HepG2 (cell line): ENCODE results near the gene MCAT. TPM values are rescaled to one million over a fixed set of nuclear protein-coding genes. Genes with fewer than 3 reads are reported as not detected.

Experiments used
- CAMTA2 ChIP-seq: sonication (generic); formaldehyde crosslinking; IDR thresholded peaks from 2 replicates; pipeline ENCODE4 v1.4.0; 2020; ENCODE audit warnings: mild to moderate bottlenecking, missing genetic modification reagents, borderline replicate concordance
- DPF2 ChIP-seq: sonication (generic); formaldehyde crosslinking; IDR thresholded peaks from 2 replicates; pipeline ENCODE4 v1.4.0; 2020; ENCODE audit warnings: mild to moderate bottlenecking, low read depth, missing genetic modification reagents, borderline replicate concordance
- KAT7 ChIP-seq: IDR thresholded peaks from 2 replicates; pipeline ENCODE4 v1.6.1; 2018; ENCODE audit warnings: borderline replicate concordance, missing compliant biosample characterization
- MBNL3 ChIP-seq: fragments of 250-450 bp; sonication (Bioruptor Pico); conservative IDR thresholded peaks from 2 replicates; pipeline ENCODE4 v1.8.0; 2022; ENCODE audit warnings: mild to moderate bottlenecking, inconsistent platforms
- MXD4 ChIP-seq: IDR thresholded peaks from 2 replicates; pipeline ENCODE4 v1.6.1; 2016; ENCODE audit warnings: mild to moderate bottlenecking, missing biosample characterization, missing genetic modification reagents
- NAIF1 ChIP-seq: sonication (generic); formaldehyde crosslinking; IDR thresholded peaks from 2 replicates; pipeline ENCODE4 v1.5.0; 2020; ENCODE audit warnings: mild to moderate bottlenecking, missing genetic modification reagents, borderline replicate concordance
- NFE2L2 ChIP-seq: fragments of 150-350 bp; IDR thresholded peaks from 2 replicates; pipeline ENCODE4 v1.6.1; 2014; ENCODE audit warnings: low read length
- NFYC ChIP-seq: IDR thresholded peaks from 2 replicates; pipeline ENCODE4 v1.6.1; 2016; ENCODE audit warnings: missing genetic modification reagents, missing compliant biosample characterization
- NR2F1 ChIP-seq, 2 experiments: fragments of 450-650 bp in 1 of 2; formaldehyde crosslinking in 1 of 2; IDR thresholded peaks; 2 replicates each; pipeline versions ENCODE4 v1.5.0 to v1.6.1; 2016 to 2020; ENCODE audit warnings: mild to moderate bottlenecking in 1 of 2, missing compliant biosample characterization in 1 of 2, missing genetic modification reagents in 1 of 2, moderate library complexity in 1 of 2
- PCBP1 ChIP-seq: fragments of 200-400 bp; formaldehyde crosslinking; IDR thresholded peaks from 2 replicates; pipeline ENCODE4 v1.6.1; 2017; ENCODE audit warnings: mild to moderate bottlenecking, low read depth, low read length, borderline replicate concordance
- PCBP2 ChIP-seq: fragments of 200-400 bp; formaldehyde crosslinking; optimal IDR thresholded peaks from 2 replicates; pipeline ENCODE3; 2018; ENCODE audit warnings: low read length, low read depth; ENCODE audit not compliant: poor library complexity, severe bottlenecking
- SMC3 ChIP-seq: IDR thresholded peaks from 2 replicates; pipeline ENCODE4 v1.6.1; 2011; ENCODE audit warnings: low read length, improper control_type of control experiment
- SP140L ChIP-seq: sonication (generic); formaldehyde crosslinking; IDR thresholded peaks from 2 replicates; pipeline ENCODE4 v1.4.0; 2020; ENCODE audit warnings: missing genetic modification reagents, borderline replicate concordance
- TBL1XR1 ChIP-seq: fragments of 150-350 bp; IDR thresholded peaks from 2 replicates; pipeline ENCODE4 v1.6.1; 2014; ENCODE audit warnings: borderline replicate concordance, low read length; ENCODE audit not compliant: partially characterized antibody
- ZNF367 ChIP-seq: sonication (generic); formaldehyde crosslinking; IDR thresholded peaks from 2 replicates; pipeline ENCODE4 v1.4.0; 2020; ENCODE audit warnings: missing genetic modification reagents, borderline replicate concordance
- ZNF660 ChIP-seq: sonication (generic); formaldehyde crosslinking; IDR thresholded peaks from 2 replicates; pipeline ENCODE4 v1.5.1; 2020; ENCODE audit warnings: mild to moderate bottlenecking, low read depth, missing genetic modification reagents, borderline replicate concordance
- ZNF749 ChIP-seq: sonication (generic); formaldehyde crosslinking; IDR thresholded peaks from 2 replicates; pipeline ENCODE4 v1.8.0; 2022; ENCODE audit warnings: mild to moderate bottlenecking, missing genetic modification reagents, moderate library complexity, borderline replicate concordance
- polyA plus RNA-seq, 8 experiments: library from polyadenylated mRNA; depleted of rRNA in 3 of 8; stranded (reverse) in 7 of 8; unstranded in 1 of 8; fragments of >200 nt; fragmentation: Illumina TruSeq in 4 of 8; extraction: Trizol in 4 of 8; gene quantifications; 2 replicates each; pipeline versions ENCODE4 v1.2.1 to v1.2.3, GENCODE V29; 2011 to 2016; ENCODE audit warnings: low read depth in 4 of 8, missing spikeins in 1 of 8, mixed read lengths in 1 of 8; ENCODE audit not compliant: insufficient read depth in 1 of 8
- total RNA-seq, 5 experiments: library from RNA; depleted of rRNA; stranded (reverse); fragments of >200 nt; fragmentation: Illumina TruSeq; extraction: Trizol; gene quantifications; 2 replicates each; pipeline ENCODE4 v1.2.3, GENCODE V29; 2016; ENCODE audit warnings: low read depth in 1 of 5
- TF ChIP-seq, protein P1 (sequence below): sonication (generic); formaldehyde crosslinking; IDR thresholded peaks from 2 replicates; pipeline ENCODE4 v1.4.0; 2020; ENCODE audit warnings: missing genetic modification reagents
- TF ChIP-seq, protein P2 (sequence below): sonication (generic); formaldehyde crosslinking; IDR thresholded peaks from 2 replicates; pipeline ENCODE4 v1.5.1; 2020; ENCODE audit warnings: missing genetic modification reagents, mild to moderate bottlenecking, borderline replicate concordance
- TF ChIP-seq, protein P3 (sequence below): sonication (generic); formaldehyde crosslinking; IDR thresholded peaks from 2 replicates; pipeline ENCODE4 v1.5.1; 2020; ENCODE audit warnings: mild to moderate bottlenecking, missing genetic modification reagents, moderate library complexity
- TF ChIP-seq, protein P4 (sequence below): IDR thresholded peaks from 2 replicates; pipeline ENCODE4 v1.6.1; 2016; ENCODE audit warnings: missing compliant biosample characterization, missing genetic modification reagents, borderline replicate concordance

MCAT gene
- total and polyA plus RNA-seq, 2 of the 13 experiments (the other 11 are each of a cell fraction or from before 2014, with no cell fraction given), result 9.3 to 16.7 TPM

DNA sequence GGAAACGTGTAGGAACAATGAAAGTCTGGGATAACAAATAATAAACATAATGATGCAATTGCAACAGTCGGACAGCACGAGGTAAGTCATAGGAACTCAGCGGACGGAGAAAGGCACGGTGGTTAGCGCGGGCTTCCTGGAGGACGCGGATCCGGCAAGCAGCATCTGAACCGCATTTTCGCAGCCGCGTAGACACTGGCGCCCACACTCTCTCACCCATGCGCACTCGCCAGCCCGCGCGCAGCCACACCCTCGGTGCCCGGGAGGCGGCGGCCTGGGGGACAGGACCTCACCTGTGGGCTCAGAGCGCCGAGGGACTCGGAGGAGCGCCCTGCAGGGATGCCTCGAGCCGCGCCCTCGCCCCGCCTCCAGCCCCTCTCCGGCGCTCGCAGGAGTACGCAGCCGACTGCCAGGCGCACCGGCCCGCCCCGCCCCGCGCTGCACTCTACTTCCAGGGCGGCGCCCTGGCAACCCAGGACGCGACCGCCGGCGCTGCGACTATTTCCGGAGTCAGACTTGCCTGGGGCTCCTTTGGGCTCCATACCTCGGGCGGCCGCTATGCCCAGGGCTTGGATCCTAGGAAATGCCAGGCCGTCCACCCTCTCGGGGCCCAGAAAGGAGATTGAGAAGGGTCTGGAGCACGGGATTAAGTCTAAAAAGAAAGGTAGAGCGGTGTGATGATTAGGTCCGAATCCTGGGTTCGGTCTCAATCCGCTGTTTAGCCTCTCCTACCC lies 54.0 kb downstream of the MCAT start, which contains the start of gene TTLL1 (continued):
- no peak for TF ChIP-seq NFYC (CRISPR knock-in tag)
- no peak for TF ChIP-seq NFE2L2
- no peak for TF ChIP-seq NAIF1 (CRISPR knock-in tag)
- TF ChIP-seq ZNF660, result no peak
- TF ChIP-seq NR2F1 (CRISPR knock-in tag; IDR thresholded peaks at IDR 0.05), result no peak
- peak; percentile 79 for TF ChIP-seq KAT7 (CRISPR knock-in tag)
- TF ChIP-seq PCBP2, result no peak
- 0 out of 2 replicates have a peak, but pooled peaks have one; percentile 59 for TF ChIP-seq MXD4 (CRISPR knock-in tag)
- TF ChIP-seq PCBP1, result no peak
- TF ChIP-seq SP140L (CRISPR knock-in tag), result no peak
- no peak for TF ChIP-seq DPF2 (CRISPR knock-in tag)
- TF ChIP-seq MBNL3 (CRISPR knock-in tag), result no peak
- TF ChIP-seq, protein P1, sequence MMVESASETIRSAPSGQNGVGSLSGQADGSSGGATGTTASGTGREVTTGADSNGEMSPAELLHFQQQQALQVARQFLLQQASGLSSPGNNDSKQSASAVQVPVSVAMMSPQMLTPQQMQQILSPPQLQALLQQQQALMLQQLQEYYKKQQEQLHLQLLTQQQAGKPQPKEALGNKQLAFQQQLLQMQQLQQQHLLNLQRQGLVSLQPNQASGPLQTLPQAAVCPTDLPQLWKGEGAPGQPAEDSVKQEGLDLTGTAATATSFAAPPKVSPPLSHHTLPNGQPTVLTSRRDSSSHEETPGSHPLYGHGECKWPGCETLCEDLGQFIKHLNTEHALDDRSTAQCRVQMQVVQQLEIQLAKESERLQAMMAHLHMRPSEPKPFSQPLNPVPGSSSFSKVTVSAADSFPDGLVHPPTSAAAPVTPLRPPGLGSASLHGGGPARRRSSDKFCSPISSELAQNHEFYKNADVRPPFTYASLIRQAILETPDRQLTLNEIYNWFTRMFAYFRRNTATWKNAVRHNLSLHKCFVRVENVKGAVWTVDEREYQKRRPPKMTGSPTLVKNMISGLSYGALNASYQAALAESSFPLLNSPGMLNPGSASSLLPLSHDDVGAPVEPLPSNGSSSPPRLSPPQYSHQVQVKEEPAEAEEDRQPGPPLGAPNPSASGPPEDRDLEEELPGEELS (CRISPR knock-in tag), result no peak; the same call in none of the 2 replicates
- TF ChIP-seq, protein P2, sequence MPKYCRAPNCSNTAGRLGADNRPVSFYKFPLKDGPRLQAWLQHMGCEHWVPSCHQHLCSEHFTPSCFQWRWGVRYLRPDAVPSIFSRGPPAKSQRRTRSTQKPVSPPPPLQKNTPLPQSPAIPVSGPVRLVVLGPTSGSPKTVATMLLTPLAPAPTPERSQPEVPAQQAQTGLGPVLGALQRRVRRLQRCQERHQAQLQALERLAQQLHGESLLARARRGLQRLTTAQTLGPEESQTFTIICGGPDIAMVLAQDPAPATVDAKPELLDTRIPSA (CRISPR knock-in tag), result no peak
- TF ChIP-seq ZNF749 (CRISPR knock-in tag), result no peak
- no peak for TF ChIP-seq SMC3
- TF ChIP-seq, protein P3, sequence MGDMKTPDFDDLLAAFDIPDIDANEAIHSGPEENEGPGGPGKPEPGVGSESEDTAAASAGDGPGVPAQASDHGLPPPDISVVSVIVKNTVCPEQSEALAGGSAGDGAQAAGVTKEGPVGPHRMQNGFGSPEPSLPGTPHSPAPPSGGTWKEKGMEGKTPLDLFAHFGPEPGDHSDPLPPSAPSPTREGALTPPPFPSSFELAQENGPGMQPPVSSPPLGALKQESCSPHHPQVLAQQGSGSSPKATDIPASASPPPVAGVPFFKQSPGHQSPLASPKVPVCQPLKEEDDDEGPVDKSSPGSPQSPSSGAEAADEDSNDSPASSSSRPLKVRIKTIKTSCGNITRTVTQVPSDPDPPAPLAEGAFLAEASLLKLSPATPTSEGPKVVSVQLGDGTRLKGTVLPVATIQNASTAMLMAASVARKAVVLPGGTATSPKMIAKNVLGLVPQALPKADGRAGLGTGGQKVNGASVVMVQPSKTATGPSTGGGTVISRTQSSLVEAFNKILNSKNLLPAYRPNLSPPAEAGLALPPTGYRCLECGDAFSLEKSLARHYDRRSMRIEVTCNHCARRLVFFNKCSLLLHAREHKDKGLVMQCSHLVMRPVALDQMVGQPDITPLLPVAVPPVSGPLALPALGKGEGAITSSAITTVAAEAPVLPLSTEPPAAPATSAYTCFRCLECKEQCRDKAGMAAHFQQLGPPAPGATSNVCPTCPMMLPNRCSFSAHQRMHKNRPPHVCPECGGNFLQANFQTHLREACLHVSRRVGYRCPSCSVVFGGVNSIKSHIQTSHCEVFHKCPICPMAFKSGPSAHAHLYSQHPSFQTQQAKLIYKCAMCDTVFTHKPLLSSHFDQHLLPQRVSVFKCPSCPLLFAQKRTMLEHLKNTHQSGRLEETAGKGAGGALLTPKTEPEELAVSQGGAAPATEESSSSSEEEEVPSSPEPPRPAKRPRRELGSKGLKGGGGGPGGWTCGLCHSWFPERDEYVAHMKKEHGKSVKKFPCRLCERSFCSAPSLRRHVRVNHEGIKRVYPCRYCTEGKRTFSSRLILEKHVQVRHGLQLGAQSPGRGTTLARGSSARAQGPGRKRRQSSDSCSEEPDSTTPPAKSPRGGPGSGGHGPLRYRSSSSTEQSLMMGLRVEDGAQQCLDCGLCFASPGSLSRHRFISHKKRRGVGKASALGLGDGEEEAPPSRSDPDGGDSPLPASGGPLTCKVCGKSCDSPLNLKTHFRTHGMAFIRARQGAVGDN (CRISPR knock-in tag), result peak; percentile 90
- TF ChIP-seq CAMTA2 (CRISPR knock-in tag), result 0 out of 2 replicates have a peak, but pooled peaks have one; percentile 64
- TF ChIP-seq, protein P4, sequence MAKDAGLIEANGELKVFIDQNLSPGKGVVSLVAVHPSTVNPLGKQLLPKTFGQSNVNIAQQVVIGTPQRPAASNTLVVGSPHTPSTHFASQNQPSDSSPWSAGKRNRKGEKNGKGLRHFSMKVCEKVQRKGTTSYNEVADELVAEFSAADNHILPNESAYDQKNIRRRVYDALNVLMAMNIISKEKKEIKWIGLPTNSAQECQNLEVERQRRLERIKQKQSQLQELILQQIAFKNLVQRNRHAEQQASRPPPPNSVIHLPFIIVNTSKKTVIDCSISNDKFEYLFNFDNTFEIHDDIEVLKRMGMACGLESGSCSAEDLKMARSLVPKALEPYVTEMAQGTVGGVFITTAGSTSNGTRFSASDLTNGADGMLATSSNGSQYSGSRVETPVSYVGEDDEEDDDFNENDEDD (CRISPR knock-in tag), result peak; percentile 60; the same call in 1 of the 2 replicates
- no peak for TF ChIP-seq ZNF367 (CRISPR knock-in tag)
- TF ChIP-seq TBL1XR1, result no peak
